H9 (cell line): ENCODE data around the gene ASTN2. TPM values are rescaled to one million over a fixed set of nuclear protein-coding genes. Genes with fewer than 3 reads are reported as not detected.

Source experiments
- DNase-seq: peaks from one replicate; pipeline ENCODE4 v3.0.0-alpha.2; 2017
- H2AFZ ChIP-seq: one replicate; pipeline ENCODE4 v1.6.1; 2013; ENCODE audit warnings: mild to moderate bottlenecking, low read length, control low read depth, moderate library complexity
- H2AK5ac ChIP-seq: 2 replicates; pipeline ENCODE4 v1.6.1; 2013; ENCODE audit warnings: low read length, control low read depth, mixed read lengths; ENCODE audit not compliant: insufficient read length
- H2BK120ac ChIP-seq: one replicate; pipeline ENCODE4 v1.6.1; 2013; ENCODE audit warnings: low read depth, mild to moderate bottlenecking, low read length, control low read depth, inconsistent platforms; ENCODE audit not compliant: poor library complexity, severe bottlenecking
- H2BK12ac ChIP-seq: 2 replicates; pipeline ENCODE4 v1.6.1; 2013; ENCODE audit warnings: low read length, control low read depth, mixed read lengths, low read depth; ENCODE audit not compliant: insufficient read length
- H2BK15ac ChIP-seq: 2 replicates; pipeline ENCODE4 v1.6.1; 2013; ENCODE audit warnings: low read depth, low read length, control low read depth
- H2BK20ac ChIP-seq: one replicate; pipeline ENCODE4 v1.6.1; 2013; ENCODE audit warnings: low read depth, mild to moderate bottlenecking, low read length, control low read depth, inconsistent platforms; ENCODE audit not compliant: poor library complexity, severe bottlenecking
- H2BK5ac ChIP-seq: 2 replicates; pipeline ENCODE4 v1.6.1; 2013; ENCODE audit warnings: low read length, control low read depth, mixed read lengths; ENCODE audit not compliant: insufficient read length
- H3K14ac ChIP-seq: 2 replicates; pipeline ENCODE4 v1.6.1; 2013; ENCODE audit warnings: low read length, control low read depth; ENCODE audit not compliant: insufficient read depth
- H3K18ac ChIP-seq: 2 replicates; pipeline ENCODE4 v1.6.1; 2013; ENCODE audit warnings: low read depth, mild to moderate bottlenecking, mixed read lengths, low read length, control low read depth; ENCODE audit not compliant: insufficient read length
- H3K23ac ChIP-seq: 2 replicates; pipeline ENCODE4 v1.6.1; 2013; ENCODE audit warnings: low read length, control low read depth, mixed read lengths, low read depth; ENCODE audit not compliant: insufficient read length
- H3K23me2 ChIP-seq: 2 replicates; pipeline ENCODE4 v1.6.1; 2013; ENCODE audit warnings: low read depth, mild to moderate bottlenecking, mixed read lengths, low read length, control low read depth; ENCODE audit not compliant: insufficient read length, poor library complexity, severe bottlenecking
- H3K27ac ChIP-seq: 2 replicates; pipeline ENCODE4 v1.5.1; 2013; ENCODE audit warnings: low read length, control low read depth, mixed read lengths, low read depth; ENCODE audit not compliant: insufficient read length
- H3K27me3 ChIP-seq: 2 replicates; pipeline ENCODE4 v1.6.1; 2013; ENCODE audit warnings: low read length, control low read depth, inconsistent platforms; ENCODE audit not compliant: insufficient read depth
- H3K4ac ChIP-seq: 2 replicates; pipeline ENCODE4 v1.6.1; 2013; ENCODE audit warnings: low read depth, mild to moderate bottlenecking, control low read depth, inconsistent platforms, low read length, moderate library complexity
- H3K4me1 ChIP-seq: 2 replicates; pipeline ENCODE4 v1.6.1; 2013; ENCODE audit warnings: low read length, control low read depth, inconsistent platforms; ENCODE audit not compliant: insufficient read depth
- H3K4me2 ChIP-seq: 2 replicates; pipeline ENCODE4 v1.6.1; 2013; ENCODE audit warnings: low read length, control low read depth, mixed read lengths; ENCODE audit not compliant: insufficient read length, insufficient read depth
- H3K56ac ChIP-seq: 2 replicates; pipeline ENCODE4 v1.6.1; 2013; ENCODE audit warnings: low read depth, mild to moderate bottlenecking, mixed read lengths, low read length, control low read depth; ENCODE audit not compliant: insufficient read length
- H3K79me1 ChIP-seq: 2 replicates; pipeline ENCODE4 v1.6.1; 2013; ENCODE audit warnings: low read depth, mild to moderate bottlenecking, moderate library complexity, low read length, control low read depth, inconsistent platforms; ENCODE audit not compliant: insufficient read depth, poor library complexity, severe bottlenecking
- H3K79me2 ChIP-seq: 2 replicates; pipeline ENCODE4 v1.6.1; 2013; ENCODE audit warnings: low read length, control low read depth, inconsistent platforms; ENCODE audit not compliant: insufficient read depth
- H3K9ac ChIP-seq: 2 replicates; pipeline ENCODE4 v1.6.1; 2013; ENCODE audit warnings: low read length, control low read depth, mixed read lengths; ENCODE audit not compliant: insufficient read length; ENCODE audit errors: extremely low read depth
- H3K9me3 ChIP-seq: one replicate; pipeline ENCODE4 v1.6.1; 2013; ENCODE audit warnings: low read depth, low read length, inconsistent platforms; ENCODE audit not compliant: control insufficient read depth
- H3T11ph ChIP-seq: one replicate; pipeline ENCODE4 v1.6.1; 2013; ENCODE audit warnings: mild to moderate bottlenecking, low read length, control low read depth, inconsistent platforms
- H4K20me1 ChIP-seq: one replicate; pipeline ENCODE4 v1.6.1; 2013; ENCODE audit not compliant: control insufficient read depth, insufficient read length, insufficient read depth
- H4K5ac ChIP-seq: 2 replicates; pipeline ENCODE4 v1.6.1; 2013; ENCODE audit warnings: low read depth, mild to moderate bottlenecking, mixed read lengths, low read length, control low read depth; ENCODE audit not compliant: insufficient read length
- H4K8ac ChIP-seq: replicated peaks from 2 replicates; pipeline ENCODE4 v1.6.1; 2013; ENCODE audit warnings: low read length, control low read depth, mixed read lengths, low read depth; ENCODE audit not compliant: insufficient read length
- H4K91ac ChIP-seq: 2 replicates; pipeline ENCODE4 v1.6.1; 2013; ENCODE audit warnings: low read depth, mild to moderate bottlenecking, moderate library complexity, mixed read lengths, low read length, control low read depth; ENCODE audit not compliant: insufficient read length
- H3K27ac Mint-ChIP-seq, 3 experiments: 2 replicates in 2 of 3; 3 replicates in 1 of 3; pipeline ENCODE4 v1.8.0; 2020 to 2021; ENCODE audit warnings: mixed read lengths in 3 of 3, mild to moderate bottlenecking in 1 of 3, moderate library complexity in 1 of 3
- H3K27me3 Mint-ChIP-seq: 2 replicates; pipeline ENCODE4 v1.8.0; 2021; ENCODE audit warnings: low read depth, mild to moderate bottlenecking, moderate library complexity, mixed read lengths
- H3K36me3 Mint-ChIP-seq, 3 experiments: 2 replicates in 2 of 3; 3 replicates in 1 of 3; pipeline ENCODE4 v1.8.0; 2020 to 2021; ENCODE audit warnings: low read depth in 3 of 3, mixed read lengths in 3 of 3; ENCODE audit not compliant: insufficient read depth in 1 of 3
- H3K4me1 Mint-ChIP-seq, 2 experiments: 2 replicates each; pipeline ENCODE4 v1.8.0; 2020; ENCODE audit warnings: mixed read lengths in 2 of 2
- H3K4me3 Mint-ChIP-seq, 2 experiments: 2 replicates in 1 of 2; 3 replicates in 1 of 2; pipeline ENCODE4 v1.8.0; 2020 to 2021; ENCODE audit warnings: mild to moderate bottlenecking in 2 of 2, mixed read lengths in 2 of 2, moderate library complexity in 1 of 2
- H3K9me3 Mint-ChIP-seq, 2 experiments: 2 replicates in 1 of 2; 3 replicates in 1 of 2; pipeline ENCODE4 v1.8.0; 2020; ENCODE audit warnings: mild to moderate bottlenecking in 2 of 2, mixed read lengths in 2 of 2, moderate library complexity in 1 of 2
- WGBS: extraction: QIAGEN DNeasy Blood & Tissue Kit; methylation state at CpG from one replicate; pipeline ENCODE4 v1.1.7; 2013; ENCODE audit warnings: missing lambda C conversion rate, low lambda C conversion rate, mixed read lengths; ENCODE audit not compliant: insufficient read length; ENCODE audit errors: extremely low coverage; 5-methylcytosine and 5-hydroxymethylcytosine counted together
- total RNA-seq: library from RNA; stranded (reverse); gene quantifications from 2 replicates; pipeline ENCODE4 v1.2.1, GENCODE V29; 2021
- TF ChIP-seq, protein P1 (sequence below): fragments of 200-600 bp; sonication (generic); conservative IDR thresholded peaks from 3 replicates; pipeline ENCODE4 v1.8.0; 2021; ENCODE audit warnings: antibody characterized with exemption, mild to moderate bottlenecking

Gene ASTN2
- total RNA-seq, 1 experiment from 2014 or later = 9.7 TPM

GRCh38 chr9:116933251-116933650, 481.6 kb downstream of the ASTN2 start:
- H3K79me2 ChIP-seq = no peaks in the 10 kb centered on the region
- no peaks in the 10 kb centered on the region for H3K9me3 ChIP-seq
- H4K91ac ChIP-seq = no peak overlapping the region
- H3K79me1 ChIP-seq = no peaks in the 10 kb centered on the region
- no peak overlapping the region for H3K56ac ChIP-seq
- no peak overlapping the region for H3K4me2 ChIP-seq
- H3K4ac ChIP-seq = no peak overlapping the region
- H3K9ac ChIP-seq = no peak overlapping the region
- no peaks in the 10 kb centered on the region for H3K23me2 ChIP-seq
- H3K14ac ChIP-seq = no peak overlapping the region
- H2BK15ac ChIP-seq = no peak overlapping the region
- H3K27ac ChIP-seq = no peak overlapping the region
- H4K5ac ChIP-seq = no peak overlapping the region
- no peak for DNase-seq
- H2AK5ac ChIP-seq = no peak overlapping the region
- H3K18ac ChIP-seq = no peak overlapping the region
- H4K20me1 ChIP-seq = no peaks in the 10 kb centered on the region
- H4K8ac ChIP-seq = no peak overlapping the region
- no peak overlapping the region for H2BK20ac ChIP-seq
- no CpG with 5 or more reads among the region's 2 CpGs for WGBS
- H2BK12ac ChIP-seq = no peak overlapping the region
- Mint-ChIP-seq H3K27ac (no peak overlapping the region), H3K36me3 (peaks cover 0 to 3% (median 0%) of the 10 kb centered on the region in 3 experiments; a peak in 3 of 7 replicates), H3K27me3 (no peaks in the 10 kb centered on the region), H3K4me1 (peaks cover 38% of the 10 kb centered on the region in 2 experiments), H3K4me3 (no peak overlapping the region), H3K9me3 (no peaks in the 10 kb centered on the region; a peak in 2 of 5 replicates)
- H3K23ac ChIP-seq = no peak overlapping the region
- TF ChIP-seq, protein P1, sequence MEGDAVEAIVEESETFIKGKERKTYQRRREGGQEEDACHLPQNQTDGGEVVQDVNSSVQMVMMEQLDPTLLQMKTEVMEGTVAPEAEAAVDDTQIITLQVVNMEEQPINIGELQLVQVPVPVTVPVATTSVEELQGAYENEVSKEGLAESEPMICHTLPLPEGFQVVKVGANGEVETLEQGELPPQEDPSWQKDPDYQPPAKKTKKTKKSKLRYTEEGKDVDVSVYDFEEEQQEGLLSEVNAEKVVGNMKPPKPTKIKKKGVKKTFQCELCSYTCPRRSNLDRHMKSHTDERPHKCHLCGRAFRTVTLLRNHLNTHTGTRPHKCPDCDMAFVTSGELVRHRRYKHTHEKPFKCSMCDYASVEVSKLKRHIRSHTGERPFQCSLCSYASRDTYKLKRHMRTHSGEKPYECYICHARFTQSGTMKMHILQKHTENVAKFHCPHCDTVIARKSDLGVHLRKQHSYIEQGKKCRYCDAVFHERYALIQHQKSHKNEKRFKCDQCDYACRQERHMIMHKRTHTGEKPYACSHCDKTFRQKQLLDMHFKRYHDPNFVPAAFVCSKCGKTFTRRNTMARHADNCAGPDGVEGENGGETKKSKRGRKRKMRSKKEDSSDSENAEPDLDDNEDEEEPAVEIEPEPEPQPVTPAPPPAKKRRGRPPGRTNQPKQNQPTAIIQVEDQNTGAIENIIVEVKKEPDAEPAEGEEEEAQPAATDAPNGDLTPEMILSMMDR = no peak
- no peak overlapping the region for H3T11ph ChIP-seq
- no peaks in the 10 kb centered on the region for H3K27me3 ChIP-seq
- no peak overlapping the region for H2AFZ ChIP-seq
- no peak overlapping the region for H2BK120ac ChIP-seq
- H2BK5ac ChIP-seq = no peak overlapping the region
- H3K4me1 ChIP-seq = peaks cover 11% of the 10 kb centered on the region; the same call in 1 of the 2 replicates
